ENCODE data around the gene PDCD2L. TPM values are rescaled to one million over a fixed set of nuclear protein-coding genes. Genes with fewer than 3 reads are reported as not detected.
A peak's percentile ranks its signal among the peaks of the same experiment; 100 is the strongest.

Gene PDCD2L
- total RNA-seq, 1 experiment from 2014 or later, result 43.3 TPM

DNA sequence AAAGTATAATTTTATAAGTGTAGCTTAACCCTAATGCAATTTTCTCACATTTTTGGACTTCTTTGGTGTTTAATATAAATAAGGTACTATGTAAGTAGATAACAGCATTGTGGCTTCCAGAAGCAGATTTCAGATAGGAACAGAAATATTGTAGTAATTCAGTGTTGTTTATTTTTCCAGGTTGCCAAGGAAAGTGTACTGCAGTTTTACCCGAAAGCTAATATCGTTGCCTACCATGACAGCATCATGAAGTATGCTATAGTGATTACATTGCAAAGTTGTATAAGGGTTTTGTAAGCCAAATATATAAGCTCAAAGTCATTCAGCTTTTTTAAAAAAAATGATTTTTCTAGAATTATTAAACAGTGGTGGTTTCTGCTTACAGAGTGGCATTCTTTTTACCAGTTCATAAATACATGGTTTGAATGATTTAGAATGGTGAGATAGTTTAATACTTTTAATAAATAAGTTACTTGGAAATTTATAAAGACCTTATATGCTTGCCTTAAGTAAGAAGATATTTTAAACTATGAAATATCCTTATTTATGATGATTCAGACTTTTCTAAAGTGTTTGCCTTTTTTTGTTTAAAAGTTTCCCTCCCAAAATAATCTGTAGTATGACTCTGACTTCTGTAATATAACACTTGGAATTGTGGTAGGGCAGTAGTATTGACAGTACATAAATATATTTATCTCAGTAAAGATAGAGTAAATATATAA lies 27.6 kb downstream of the PDCD2L start:
- no peaks in the 10 kb centered on the region; the same call in 1 of the 2 replicates for H3K27me3 Mint-ChIP-seq (ENCODE audit: low read depth)

More for the DNA sequence above, 27.6 kb downstream of the PDCD2L start:
- Histone ChIP-seq H2AFZ (ENCODE audit: low read length) (no peak overlapping the region), H3T11ph (ENCODE audit: low read length) (no peak overlapping the region), H2BK15ac (ENCODE audit: low read depth, low read length) (no peak overlapping the region), H3K23ac (ENCODE audit: insufficient read length, low read depth, low read length) (no peak overlapping the region), H3K79me2 (ENCODE audit: insufficient read depth, low read length) (peaks cover 38% of the 10 kb centered on the region; the same call in 1 of the 2 replicates), H3K79me1 (ENCODE audit: insufficient read depth, low read depth, low read length, poor library complexity, severe bottlenecking) (peaks cover 6% of the 10 kb centered on the region), H3K23me2 (ENCODE audit: insufficient read length, low read depth, low read length, poor library complexity, severe bottlenecking) (peaks cover 3% of the 10 kb centered on the region), H3K4ac (ENCODE audit: low read depth, low read length) (no peak overlapping the region), H2BK5ac (ENCODE audit: insufficient read length, low read length) (no peak overlapping the region), H2BK12ac (ENCODE audit: insufficient read length, low read depth, low read length) (no peak overlapping the region), H3K9ac (ENCODE audit: extremely low read depth, insufficient read length, low read length) (no peak overlapping the region), H4K20me1 (ENCODE audit: control insufficient read depth, insufficient read depth, insufficient read length) (no peaks in the 10 kb centered on the region), H4K8ac (replicated peaks; ENCODE audit: insufficient read length, low read depth, low read length) (no peak overlapping the region), H3K4me2 (ENCODE audit: insufficient read depth, insufficient read length, low read length) (no peak overlapping the region), H3K27ac (ENCODE audit: insufficient read length, low read depth, low read length) (no peak overlapping the region), H3K56ac (ENCODE audit: insufficient read length, low read depth, low read length) (no peak overlapping the region), H2BK120ac (ENCODE audit: low read depth, low read length, poor library complexity, severe bottlenecking) (no peak overlapping the region), H3K27me3 (ENCODE audit: insufficient read depth, low read length) (no peaks in the 10 kb centered on the region), H3K9me3 (ENCODE audit: control insufficient read depth, low read depth, low read length) (no peaks in the 10 kb centered on the region), H4K5ac (ENCODE audit: insufficient read length, low read depth, low read length) (no peak overlapping the region), H2BK20ac (ENCODE audit: low read depth, low read length, poor library complexity, severe bottlenecking) (no peak overlapping the region), H3K14ac (ENCODE audit: insufficient read depth, low read length) (no peak overlapping the region), H3K18ac (ENCODE audit: insufficient read length, low read depth, low read length) (no peak overlapping the region), H4K91ac (ENCODE audit: insufficient read length, low read depth, low read length) (no peak overlapping the region), H3K4me1 (ENCODE audit: insufficient read depth, low read length) (no peaks in the 10 kb centered on the region; the same call in 1 of the 2 replicates), H2AK5ac (ENCODE audit: insufficient read length, low read length) (no peak overlapping the region)
- TF ChIP-seq CTCF (conservative IDR thresholded peaks at IDR 0.05), result no peak
- no CpG with 5 or more reads among the region's 2 CpGs for WGBS (ENCODE audit: extremely low coverage, insufficient read length, low lambda C conversion rate)
- H3K9me3 Mint-ChIP-seq, result no peaks in the 10 kb centered on the region
- H3K4me1 Mint-ChIP-seq, result peaks cover 15 to 24% of the 10 kb centered on the region in 2 experiments
- no peak for DNase-seq
- H3K36me3 Mint-ChIP-seq (ENCODE audit: insufficient read depth in 1 of 3, low read depth in 3 of 3), result peaks cover 28 to 62% (median 55%) of the 10 kb centered on the region in 3 experiments
- no peak overlapping the region for H3K4me3 Mint-ChIP-seq
- H3K27ac Mint-ChIP-seq, result peak overlapping the region in 1 of 3 experiments; percentile 67; a peak in 1 of 7 replicates
